ENCODE results near the gene HINT3. TPM values are rescaled to one million over a fixed set of nuclear protein-coding genes. Genes with fewer than 3 reads are reported as not detected.

Gene HINT3
- total RNA-seq, 2 donors from 2014 or later: 13.0 to 16.4 TPM

- Histone ChIP-seq H3K9me3 (ENCODE audit: control insufficient read depth, low read length) (no peaks in the 10 kb centered on the region), H3K27ac (ENCODE audit: low read depth, low read length) (no peak overlapping the region), H3K4me1 (ENCODE audit: control insufficient read depth, insufficient read depth, low read length) (no peaks in the 10 kb centered on the region), H3K36me3 (ENCODE audit: control insufficient read depth, insufficient read depth, low read length) (no peaks in the 10 kb centered on the region), H3K9ac (ENCODE audit: extremely low read depth, low read length, poor library complexity, severe bottlenecking) (peak overlapping the region; percentile 88), H3K27me3 (ENCODE audit: control insufficient read depth, insufficient read depth, low read length, poor library complexity, severe bottlenecking) (no peaks in the 10 kb centered on the region), H3K4me3 (ENCODE audit: low read length) (peak overlapping the region; percentile 98)
- Mint-ChIP-seq H3K27me3 (ENCODE audit: insufficient read depth) (no peaks in the 10 kb centered on the region), H3K4me1 (peaks cover 13% of the 10 kb centered on the region), H3K4me3 (no peak overlapping the region), H3K36me3 (ENCODE audit: low read depth) (no peaks in the 10 kb centered on the region), H3K27ac (no peak overlapping the region), H3K9me3 (no peaks in the 10 kb centered on the region)
- TF ChIP-seq CTCF (conservative IDR thresholded peaks at IDR 0.05): no peak
- 7 to 13% methylated on average over 7 to 10 of the region's 10 CpGs for WGBS, 2 experiments (ENCODE audit: insufficient coverage in 1 of 2, insufficient read length in 1 of 2)
- no peak for DNase-seq
Observed at GRCh38 chr6:125987026-125987617, 30.6 kb downstream of the HINT3 start.

GRCh38 chr6:125988280-125988679 lies 31.7 kb downstream of the HINT3 start:
- Mint-ChIP-seq H3K4me1 (peaks cover 13% of the 10 kb centered on the region), H3K9me3 (no peaks in the 10 kb centered on the region), H3K27me3 (ENCODE audit: insufficient read depth) (no peaks in the 10 kb centered on the region), H3K27ac (no peak overlapping the region), H3K4me3 (no peak overlapping the region), H3K36me3 (ENCODE audit: low read depth) (no peaks in the 10 kb centered on the region)
- no peaks in the 10 kb centered on the region for H3K36me3 ChIP-seq (ENCODE audit: control insufficient read depth, insufficient read depth, low read length)
- TF ChIP-seq CTCF (conservative IDR thresholded peaks at IDR 0.05): no peak
- peak overlapping the region; percentile 98 for H3K4me3 ChIP-seq (ENCODE audit: low read length)
- no peak overlapping the region for H3K27ac ChIP-seq (ENCODE audit: low read depth, low read length)
- H3K9me3 ChIP-seq (ENCODE audit: control insufficient read depth, low read length): no peaks in the 10 kb centered on the region
- DNase-seq: no peak
- H3K4me1 ChIP-seq (ENCODE audit: control insufficient read depth, insufficient read depth, low read length): no peaks in the 10 kb centered on the region
- no peak overlapping the region for H3K9ac ChIP-seq (ENCODE audit: extremely low read depth, low read length, poor library complexity, severe bottlenecking)
- no peaks in the 10 kb centered on the region for H3K27me3 ChIP-seq (ENCODE audit: control insufficient read depth, insufficient read depth, low read length, poor library complexity, severe bottlenecking)

- 79 to 88% methylated on average over 3 of the region's 3 CpGs for WGBS, 2 experiments (ENCODE audit: insufficient coverage in 1 of 2, insufficient read length in 1 of 2)
- peaks cover 13% of the 10 kb centered on the region for H3K4me1 Mint-ChIP-seq
- DNase-seq: no peak
- H3K36me3 Mint-ChIP-seq (ENCODE audit: low read depth): no peaks in the 10 kb centered on the region
- TF ChIP-seq CTCF (conservative IDR thresholded peaks at IDR 0.05): no peak
- no peak overlapping the region for H3K4me3 Mint-ChIP-seq
- no peak overlapping the region for H3K27ac ChIP-seq (ENCODE audit: low read depth, low read length)
- H3K36me3 ChIP-seq (ENCODE audit: control insufficient read depth, insufficient read depth, low read length): no peaks in the 10 kb centered on the region
- no peaks in the 10 kb centered on the region for H3K27me3 ChIP-seq (ENCODE audit: control insufficient read depth, insufficient read depth, low read length, poor library complexity, severe bottlenecking)
- H3K4me1 ChIP-seq (ENCODE audit: control insufficient read depth, insufficient read depth, low read length): no peaks in the 10 kb centered on the region
- H3K9me3 Mint-ChIP-seq: no peaks in the 10 kb centered on the region
- no peak overlapping the region for H3K9ac ChIP-seq (ENCODE audit: extremely low read depth, low read length, poor library complexity, severe bottlenecking)
- H3K9me3 ChIP-seq (ENCODE audit: control insufficient read depth, low read length): no peaks in the 10 kb centered on the region
- H3K27me3 Mint-ChIP-seq (ENCODE audit: insufficient read depth): no peaks in the 10 kb centered on the region
- H3K4me3 ChIP-seq (ENCODE audit: low read length): no peak overlapping the region
- H3K27ac Mint-ChIP-seq: no peak overlapping the region
Observed at GRCh38 chr6:125989631-125990030, 33.1 kb downstream of the HINT3 start.

Measured in endodermal cell (in vitro differentiated cells).